ENCODE results near the gene CERS1.

GRCh38 chr19:18895824-18896341 is at the start of gene CERS1:
- TF ChIP-seq CTCF (IDR thresholded peaks at IDR 0.05; ENCODE audit: low read depth, low read length) (no peak), EZH2phosphoT487 (IDR thresholded peaks at IDR 0.05; ENCODE audit: low read depth) (no peak)
